GM11168 (cell line): Measurements from ENCODE around the gene ARHGAP5.

Experiments used
- in situ Hi-C: fragments of 300-500 bp; cut with MboI; formaldehyde crosslinking; loops from one replicate; pipeline ENCODE4 v1.12.0; 2022; ENCODE audit warnings: low sequenced_read_pairs; ENCODE audit not compliant: unreplicated experiment

The ARHGAP5 gene

DNA sequence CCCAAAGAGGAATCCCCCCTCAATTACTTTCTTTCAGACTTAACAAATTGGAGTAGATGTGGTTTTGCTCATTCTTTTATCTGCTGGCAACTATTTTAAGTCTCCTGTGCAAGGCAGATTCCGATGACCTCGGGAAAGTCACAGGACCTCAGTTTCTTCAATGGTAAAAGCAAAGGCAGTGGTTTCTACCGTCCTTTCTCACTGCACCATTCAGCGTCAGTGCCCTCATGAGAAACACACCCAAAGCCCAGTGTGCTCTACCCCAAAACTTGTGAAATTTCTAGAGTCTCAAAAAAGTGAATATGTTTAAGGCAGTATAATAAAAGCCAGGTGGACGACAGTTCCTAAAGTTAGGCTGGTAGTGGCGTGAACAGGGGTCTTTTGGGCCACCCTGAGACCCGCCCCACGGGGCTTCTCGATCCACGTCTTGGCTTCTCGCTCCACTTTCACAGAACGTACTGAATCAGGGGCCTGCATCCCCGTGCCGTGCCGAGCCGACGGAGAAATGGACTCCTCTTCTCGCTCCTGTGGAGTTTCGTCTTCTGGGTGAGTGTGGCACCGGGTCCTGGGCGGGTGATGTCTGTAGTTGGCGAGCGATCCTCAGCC is 1.3 kb upstream of the ARHGAP5 start:
- in situ Hi-C loops, result loop anchor here (10.0 kb wide), 1 partner anchor 399 kb away; no protein-coding TSS in a partner anchor

DNA sequence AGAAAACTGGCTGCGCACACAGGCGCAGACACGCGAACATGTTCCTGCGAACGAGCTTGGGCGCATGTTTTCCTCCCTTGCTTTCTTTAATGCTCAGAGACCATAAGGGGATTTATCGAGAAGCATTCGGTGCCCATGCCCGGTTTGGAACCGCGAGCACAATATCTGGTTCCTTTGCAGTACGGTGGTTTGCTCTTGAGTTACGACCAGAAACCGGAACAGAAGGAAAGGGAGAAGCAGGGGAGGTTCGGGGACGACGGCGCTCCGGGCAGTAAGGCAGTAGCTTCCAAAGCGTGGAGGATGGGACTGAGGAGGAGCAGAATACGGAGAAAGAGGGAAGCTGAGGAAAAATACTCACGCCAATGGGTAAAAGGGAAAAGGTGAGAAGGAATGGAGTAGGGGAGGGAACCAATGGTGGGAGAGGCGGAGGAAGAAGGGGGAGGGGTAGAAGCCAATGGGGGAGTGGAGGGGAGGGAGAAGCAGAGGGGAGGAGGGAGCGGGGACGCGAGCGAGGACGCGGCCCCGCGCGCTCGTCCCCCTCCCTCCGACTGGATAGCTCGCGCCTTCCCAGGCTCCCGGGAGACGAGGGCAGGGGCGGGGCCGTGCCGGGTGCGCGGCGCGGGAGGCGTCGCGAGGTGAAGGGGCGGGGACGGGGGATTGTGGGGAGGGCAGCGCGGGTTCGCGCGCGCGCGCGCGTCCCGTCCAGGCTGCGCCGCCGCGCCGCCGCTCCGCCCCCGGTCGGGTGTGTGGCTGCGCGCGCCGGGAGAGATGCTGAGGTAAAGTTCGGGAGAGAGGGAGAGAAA is 625 bp upstream of the ARHGAP5 start:
- in situ Hi-C loops, result loop anchor here (10.0 kb wide), 1 partner anchor 398 kb away; no protein-coding TSS in a partner anchor

DNA sequence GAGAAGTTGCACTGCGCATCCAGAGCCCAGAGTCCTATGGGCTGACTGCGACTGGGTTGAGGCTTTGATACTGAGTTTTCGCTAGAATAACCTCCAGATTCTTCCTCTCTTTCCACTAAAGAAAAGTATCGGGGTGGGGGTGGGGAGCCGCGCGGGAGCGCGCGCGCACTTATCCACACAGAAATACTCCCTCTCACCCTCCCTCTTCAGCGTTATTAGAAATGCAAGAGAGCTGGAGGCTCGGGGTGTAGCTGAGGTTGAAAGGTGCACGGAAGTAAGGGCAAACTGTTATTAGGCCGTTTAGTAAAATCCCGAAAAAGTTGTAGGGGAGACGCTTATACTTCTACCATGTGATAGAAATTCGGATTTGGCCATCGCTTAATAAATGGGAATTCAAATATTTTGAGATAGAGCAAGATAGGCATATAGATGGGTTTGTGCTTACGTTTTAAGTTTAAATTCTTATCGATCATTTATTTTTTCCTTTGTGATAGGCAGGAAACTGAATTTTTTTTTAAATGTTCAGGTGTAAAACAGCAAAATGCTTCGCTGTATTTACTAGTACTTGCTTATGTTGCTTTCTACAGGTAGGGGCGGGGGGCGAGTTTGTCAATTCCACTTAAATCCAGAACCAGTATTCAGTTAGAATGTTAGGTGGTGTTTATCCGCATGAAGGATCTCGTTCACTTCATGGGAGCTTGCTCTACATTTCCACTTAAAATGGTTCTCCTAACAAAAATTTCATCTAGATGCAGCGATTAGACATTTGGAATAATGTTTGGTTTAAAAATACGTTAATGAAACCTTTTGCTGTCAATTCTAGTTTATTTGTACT is 1.1 kb downstream of the ARHGAP5 start:
- in situ Hi-C loops, result loop anchor here (10.0 kb wide), 1 partner anchor 397 kb away; no protein-coding TSS in a partner anchor

DNA sequence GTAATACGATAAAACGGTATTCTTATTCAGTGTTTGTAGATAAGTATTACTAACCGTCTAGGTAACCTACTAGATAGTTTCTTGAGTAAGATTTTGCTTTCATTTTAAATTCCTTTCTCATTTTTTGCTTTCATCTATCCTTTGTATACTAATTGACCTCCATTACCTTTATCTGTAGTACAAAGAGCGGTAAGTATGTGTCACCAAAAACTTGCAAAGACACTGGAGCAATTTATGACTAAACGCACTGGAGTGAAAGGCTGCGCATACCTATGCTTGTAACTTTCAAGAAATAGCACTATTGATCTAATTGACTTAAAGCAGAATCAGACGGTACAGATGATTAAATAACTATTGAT is 1.7 kb downstream of the ARHGAP5 start:
- in situ Hi-C loops, result loop anchor here (10.0 kb wide), 1 partner anchor 396 kb away; no protein-coding TSS in a partner anchor

GRCh38 chr14:32079264-32079663 is 2.2 kb downstream of the ARHGAP5 start:
- in situ Hi-C loops, result loop anchor here (10.0 kb wide), 1 partner anchor 396 kb away; no protein-coding TSS in a partner anchor

DNA sequence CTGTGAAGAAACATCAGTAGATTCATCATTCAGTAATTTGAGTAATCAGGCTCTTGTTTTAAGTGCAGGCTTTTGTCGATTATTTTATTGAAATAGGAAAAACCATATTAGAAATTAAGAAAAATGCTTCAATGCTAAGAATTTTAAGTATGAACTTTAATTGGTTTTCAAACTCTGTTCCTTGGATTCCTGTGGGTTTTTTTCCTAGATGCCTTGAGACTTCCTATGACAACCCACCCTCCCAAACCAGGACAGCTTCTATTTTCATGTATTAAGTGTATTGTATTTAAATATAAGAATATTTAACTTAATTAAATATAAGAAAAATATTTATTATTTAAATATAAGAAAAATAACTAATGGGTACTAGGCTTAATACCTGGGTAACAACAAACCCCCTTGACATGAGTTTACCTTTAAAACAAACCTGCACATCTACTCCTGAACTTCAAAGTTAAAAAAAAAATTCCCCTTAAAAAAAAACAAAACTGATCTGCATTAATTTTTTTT is 3.0 kb downstream of the ARHGAP5 start:
- in situ Hi-C loops, result loop anchor here (5.0 kb wide), 2 partner anchors 117 to 167 kb away; no protein-coding TSS in a partner anchor

DNA sequence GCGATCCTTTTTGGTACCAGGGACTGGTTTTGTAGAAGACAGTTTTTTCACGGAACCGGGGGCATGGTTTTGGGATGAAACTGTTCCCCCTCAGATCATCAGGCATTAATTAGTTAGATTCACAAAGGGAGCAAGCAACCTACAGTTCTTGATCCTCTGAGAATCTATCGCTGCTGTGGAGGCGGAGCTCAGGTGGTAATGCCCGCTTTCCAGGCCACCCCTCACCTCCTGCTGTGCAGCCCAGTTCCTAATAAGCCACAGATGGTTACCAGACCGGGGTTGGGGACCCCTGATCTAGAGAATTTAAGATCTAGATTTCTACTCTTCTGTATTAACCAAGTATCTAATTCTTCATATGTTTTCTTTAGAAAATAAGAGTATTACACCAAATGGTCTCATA is 4.8 kb downstream of the ARHGAP5 start:
- in situ Hi-C loops, result loop anchor here (5.0 kb wide), 2 partner anchors 115 to 165 kb away; no protein-coding TSS in a partner anchor

GRCh38 chr14:32083315-32083624 is 6.2 kb downstream of the ARHGAP5 start:
- in situ Hi-C loops, result loop anchor here (5.0 kb wide), 2 partner anchors 114 to 164 kb away; no protein-coding TSS in a partner anchor

GRCh38 chr14:32083789-32084188 is 6.7 kb downstream of the ARHGAP5 start:
- in situ Hi-C loops, result loop anchor here (5.0 kb wide), 2 partner anchors 114 to 164 kb away; no protein-coding TSS in a partner anchor

DNA sequence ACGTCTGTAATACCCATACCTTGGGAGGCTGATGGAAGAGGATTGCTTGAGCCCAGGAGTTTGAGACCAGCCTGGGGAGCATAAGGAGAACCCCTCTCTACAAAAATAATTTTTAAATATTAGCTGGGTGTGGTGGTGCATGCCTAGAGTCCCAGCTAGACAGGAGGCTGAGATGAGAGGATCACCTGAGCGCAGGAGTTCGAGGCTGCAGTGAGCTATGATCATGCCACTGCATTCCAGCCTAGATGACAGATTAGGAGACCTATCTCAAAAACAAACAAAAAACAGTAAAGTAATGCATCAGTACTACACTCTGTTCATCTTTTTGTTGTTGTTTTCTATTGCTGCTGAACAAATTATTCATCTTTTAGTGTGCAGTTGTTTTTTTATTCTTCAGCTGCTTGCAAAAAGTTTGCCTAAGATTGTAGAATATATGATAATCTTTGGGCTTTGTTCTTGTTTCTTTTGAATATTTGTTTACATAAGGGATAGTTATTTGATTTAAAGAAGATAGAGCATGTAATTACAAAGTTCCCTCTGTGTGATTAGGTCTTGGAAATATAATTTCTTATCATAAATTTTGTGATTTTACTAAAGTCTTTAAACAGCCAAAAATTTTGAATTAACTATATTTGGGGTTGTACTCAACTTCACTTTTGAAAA is 8.2 kb downstream of the ARHGAP5 start:
- in situ Hi-C loops, result no loop called here

- in situ Hi-C loops, result no loop called here
Measured at GRCh38 chr14:32085845-32086383, 8.8 kb downstream of the ARHGAP5 start.

DNA sequence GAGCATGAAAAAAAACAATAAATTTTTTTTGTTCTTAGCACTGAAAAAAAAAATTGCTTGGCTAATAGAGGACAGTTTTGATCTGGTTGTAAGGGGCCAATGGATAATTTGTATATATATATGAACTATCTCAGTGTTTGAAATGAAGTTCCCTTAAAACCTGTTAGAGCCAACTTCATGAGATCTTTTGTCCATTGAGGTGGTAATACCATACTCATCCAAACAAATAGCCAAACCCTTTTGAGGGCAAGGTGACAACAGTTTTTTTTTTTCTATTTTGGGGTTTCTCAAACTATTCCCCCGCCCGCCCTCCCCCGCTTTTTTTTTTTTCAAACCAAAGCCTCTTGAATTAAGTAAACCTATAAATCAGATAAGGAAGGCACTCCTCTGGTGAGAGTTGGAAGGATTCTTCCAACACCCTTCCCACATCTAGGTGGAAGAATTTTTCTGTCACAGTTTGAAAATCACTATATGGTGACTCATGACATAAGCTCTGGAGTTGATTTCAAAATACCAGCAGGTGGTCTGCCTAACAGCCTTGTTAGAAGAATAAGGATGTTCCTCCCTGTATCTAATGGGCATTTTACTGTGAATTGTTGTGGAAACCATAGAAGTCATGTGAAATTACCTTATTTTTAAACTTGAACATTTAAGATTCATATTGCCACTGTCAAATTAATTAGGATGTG is 10.2 kb downstream of the ARHGAP5 start:
- in situ Hi-C loops, result no loop called here

- in situ Hi-C loops, result no loop called here
Measured at GRCh38 chr14:32087907-32088306, 10.8 kb downstream of the ARHGAP5 start.

GRCh38 chr14:32090686-32091085 is 13.6 kb downstream of the ARHGAP5 start:
- in situ Hi-C loops, result no loop called here

DNA sequence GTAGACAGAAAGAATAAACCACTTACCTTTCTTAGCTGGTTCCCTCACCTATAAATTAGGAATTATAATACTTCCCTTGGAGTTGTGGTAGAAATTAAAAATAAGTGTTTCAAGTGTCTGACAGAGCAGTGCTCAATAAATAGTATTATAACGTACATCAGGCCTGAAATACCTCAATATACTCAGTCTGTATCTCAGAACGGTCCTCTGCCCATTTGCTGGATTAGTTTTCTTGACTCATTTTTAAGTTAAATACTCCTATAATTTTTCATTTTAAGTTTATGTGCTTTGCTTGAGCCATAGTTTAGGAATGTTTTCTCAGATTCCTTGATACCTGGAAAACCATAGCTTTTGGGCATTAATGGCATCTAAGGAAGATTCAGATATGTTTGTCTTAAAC is 22.4 kb downstream of the ARHGAP5 start:
- in situ Hi-C loops, result no loop called here

DNA sequence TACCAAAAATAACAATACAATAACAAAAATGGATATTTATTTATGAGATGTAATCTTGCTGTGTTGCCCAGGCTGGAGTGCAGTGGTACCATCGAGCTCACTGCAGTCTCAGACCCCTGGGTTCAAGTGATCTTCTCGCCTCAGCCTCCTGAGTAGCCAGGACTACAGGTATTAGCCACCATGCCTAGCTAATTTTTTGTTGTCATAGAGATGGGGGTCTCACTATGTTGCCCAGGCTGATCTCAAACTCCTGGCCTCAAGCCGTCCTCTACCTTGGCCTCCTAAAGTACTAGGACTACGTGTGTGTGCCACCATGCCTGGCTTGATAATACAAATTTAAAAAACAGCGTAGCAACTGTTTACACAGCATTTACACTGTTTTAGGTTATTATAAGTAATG is 23.1 kb downstream of the ARHGAP5 start:
- in situ Hi-C loops, result no loop called here

GRCh38 chr14:32102152-32102787 is 25.2 kb downstream of the ARHGAP5 start:
- in situ Hi-C loops, result no loop called here

GRCh38 chr14:32102968-32103367 is 25.9 kb downstream of the ARHGAP5 start:
- in situ Hi-C loops, result no loop called here

DNA sequence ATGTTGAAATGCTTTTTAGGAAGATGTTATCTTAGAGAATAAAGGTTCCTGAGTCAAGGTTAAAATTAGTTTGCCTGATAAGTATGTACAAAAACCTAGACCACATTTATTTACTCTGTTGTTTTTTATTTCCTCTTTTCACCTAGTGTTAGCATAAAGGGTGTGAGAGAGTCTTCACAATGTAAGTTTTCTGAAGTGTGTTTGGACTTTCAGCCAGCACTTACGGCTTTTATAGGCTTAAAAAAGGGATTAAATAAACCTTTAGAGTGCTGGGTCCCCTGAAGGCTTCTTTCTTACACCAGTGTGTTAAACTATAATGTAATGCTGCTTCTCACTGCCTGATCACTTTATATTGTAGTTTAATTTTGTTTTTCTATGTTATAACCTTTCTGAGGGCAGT is 27.2 kb downstream of the ARHGAP5 start:
- in situ Hi-C loops, result no loop called here
